Subcutaneous abdominal adipose tissue (tissue), 5 donors: ENCODE data around the gene HMCN1.

Experiments
- H3K27ac ChIP-seq: one replicate; pipeline ENCODE4 v1.7.0; 2013; ENCODE audit warnings: low read depth, mild to moderate bottlenecking, inconsistent platforms, low read length, moderate library complexity
- H3K27me3 ChIP-seq, 5 donors: one replicate each; pipeline ENCODE4 v1.7.0; 2013; ENCODE audit warnings: low read length in 5 of 5, inconsistent platforms in 1 of 5; ENCODE audit not compliant: control insufficient read depth in 5 of 5, insufficient read depth in 4 of 5
- H3K36me3 ChIP-seq, 5 donors: one replicate each; pipeline ENCODE4 v1.7.0; 2013; ENCODE audit warnings: low read length in 5 of 5; ENCODE audit not compliant: control insufficient read depth in 5 of 5, insufficient read depth in 5 of 5
- H3K4me1 ChIP-seq, 5 donors: one replicate each; pipeline ENCODE4 v1.7.0; 2013; ENCODE audit warnings: low read length in 5 of 5, mild to moderate bottlenecking in 3 of 5, moderate library complexity in 1 of 5; ENCODE audit not compliant: control insufficient read depth in 5 of 5, insufficient read depth in 5 of 5
- H3K4me3 ChIP-seq, 5 donors: one replicate each; pipeline ENCODE4 v1.7.0; 2013; ENCODE audit warnings: low read length in 5 of 5, low read depth in 1 of 5
- H3K9ac ChIP-seq, 5 donors: one replicate each; pipeline ENCODE4 v1.7.0; 2013; ENCODE audit warnings: low read length in 5 of 5, mild to moderate bottlenecking in 4 of 5, moderate library complexity in 3 of 5
- H3K9me3 ChIP-seq, 5 donors: one replicate each; pipeline ENCODE4 v1.7.0; 2013; ENCODE audit warnings: low read length in 5 of 5; ENCODE audit not compliant: control insufficient read depth in 5 of 5
- donor health status: healthy.
- donor health status: healthy.
- donor health status: healthy.
- donor health status: healthy.
- donor health status: healthy.

Gene HMCN1

DNA sequence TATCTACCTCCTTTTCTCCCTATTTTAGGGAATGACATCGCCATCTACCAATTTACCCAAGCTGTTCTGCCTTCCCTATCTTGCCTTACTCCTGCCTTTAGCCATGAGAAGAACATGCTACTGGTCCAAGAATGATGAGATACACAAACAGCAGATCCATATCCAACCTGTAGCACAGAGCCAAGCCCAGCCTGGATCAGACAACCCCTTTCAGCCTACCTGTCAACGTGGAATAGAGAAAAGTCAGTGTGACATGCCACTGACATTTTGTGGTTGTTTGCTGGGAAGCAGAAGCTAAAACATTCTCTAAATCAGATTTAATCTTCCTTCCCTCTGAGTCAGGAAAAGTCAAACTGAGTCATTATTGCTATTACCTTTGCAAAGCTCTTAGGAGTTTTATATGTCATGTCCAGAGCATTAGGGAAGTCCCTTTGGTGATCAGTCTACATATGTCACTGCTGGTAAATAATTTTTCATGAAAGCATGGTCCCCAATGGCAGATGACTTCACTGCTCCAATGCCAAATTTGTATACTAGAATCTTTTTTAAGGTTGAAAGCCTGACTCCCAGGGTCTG, 497.8 kb downstream of the HMCN1 start:
- H3K9ac ChIP-seq = no peak overlapping the region
- H3K9me3 ChIP-seq = no peaks in the 10 kb centered on the region
- no peaks in the 10 kb centered on the region for H3K4me1 ChIP-seq
- no peak overlapping the region for H3K4me3 ChIP-seq
- H3K27me3 ChIP-seq = no peaks in the 10 kb centered on the region
- no peak overlapping the region for H3K27ac ChIP-seq
- H3K36me3 ChIP-seq = no peaks in the 10 kb centered on the region

GRCh38 chr1:186234976-186235686, 500.9 kb downstream of the HMCN1 start:
- Histone ChIP-seq H3K9me3 (no peaks in the 10 kb centered on the region), H3K4me1 (no peaks in the 10 kb centered on the region), H3K36me3 (no peaks in the 10 kb centered on the region), H3K4me3 (no peak overlapping the region), H3K27ac (no peak overlapping the region), H3K9ac (no peak overlapping the region), H3K27me3 (no peaks in the 10 kb centered on the region)

DNA sequence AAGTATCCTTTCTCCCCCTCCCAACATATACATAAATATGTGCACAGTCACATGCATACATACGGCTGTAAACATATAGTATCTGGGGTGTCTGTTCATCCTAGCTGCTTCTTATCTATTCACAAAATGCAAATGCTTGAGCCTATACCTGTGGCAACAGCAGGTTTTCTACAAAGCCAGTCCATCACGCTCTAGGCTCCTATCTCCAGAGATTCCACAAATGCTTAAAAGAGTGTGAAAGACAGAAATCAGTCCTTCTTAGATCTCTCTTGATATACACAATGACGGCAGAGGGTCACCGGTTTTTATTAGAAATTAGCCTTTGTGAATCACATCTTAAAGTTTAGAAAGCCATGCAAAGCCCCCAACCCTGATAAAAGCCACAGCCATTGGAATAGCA, 501.5 kb downstream of the HMCN1 start:
- Histone ChIP-seq H3K36me3 (no peaks in the 10 kb centered on the region), H3K9me3 (no peaks in the 10 kb centered on the region), H3K4me3 (no peak overlapping the region), H3K27ac (no peak overlapping the region), H3K27me3 (no peaks in the 10 kb centered on the region), H3K4me1 (no peaks in the 10 kb centered on the region), H3K9ac (no peak overlapping the region)

GRCh38 chr1:186236921-186237320, 502.7 kb downstream of the HMCN1 start:
- Histone ChIP-seq H3K4me1 (no peaks in the 10 kb centered on the region), H3K27me3 (no peaks in the 10 kb centered on the region), H3K27ac (no peak overlapping the region), H3K9ac (no peak overlapping the region), H3K9me3 (no peaks in the 10 kb centered on the region), H3K4me3 (no peak overlapping the region), H3K36me3 (no peaks in the 10 kb centered on the region)

DNA sequence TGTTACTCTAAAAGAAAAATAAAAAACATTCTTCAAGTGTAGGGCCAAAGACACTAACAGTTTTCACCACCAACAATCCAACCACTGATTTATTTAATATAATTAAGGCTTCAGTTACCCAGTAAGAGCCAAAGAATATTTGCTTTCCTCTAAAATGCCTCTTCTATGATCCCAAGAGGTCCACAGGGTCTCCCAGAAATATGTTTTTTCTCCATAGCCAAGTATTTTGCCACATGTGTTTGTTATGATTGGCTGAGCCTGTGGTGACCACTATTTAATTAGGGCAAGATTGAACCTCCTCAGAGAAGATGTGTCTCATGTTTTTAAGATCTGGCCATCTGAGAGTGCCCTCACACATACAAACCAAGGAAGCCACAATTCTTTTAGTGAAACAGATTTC, 505.0 kb downstream of the HMCN1 start:
- Histone ChIP-seq H3K27me3 (no peaks in the 10 kb centered on the region), H3K9me3 (no peaks in the 10 kb centered on the region), H3K9ac (no peak overlapping the region), H3K4me3 (no peak overlapping the region), H3K27ac (no peak overlapping the region), H3K36me3 (no peaks in the 10 kb centered on the region), H3K4me1 (no peaks in the 10 kb centered on the region)

DNA sequence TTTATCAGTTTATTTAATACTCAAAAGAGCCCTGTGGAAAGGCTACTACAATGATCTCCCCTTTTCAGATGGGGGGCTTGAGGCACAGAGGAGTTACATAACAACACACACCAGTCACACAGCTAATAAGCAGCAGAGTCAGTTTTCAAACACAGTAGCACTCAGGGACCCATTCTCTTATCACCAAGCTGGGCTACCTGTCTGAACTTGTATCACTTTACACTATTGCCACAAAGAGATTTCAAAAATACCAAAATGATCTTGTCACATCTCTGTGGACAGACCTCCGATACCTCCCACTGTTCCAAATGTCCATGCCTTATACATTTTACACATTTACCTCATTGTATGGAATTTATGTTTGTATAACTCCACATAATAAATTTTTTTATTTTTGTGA, 506.2 kb downstream of the HMCN1 start:
- no peaks in the 10 kb centered on the region for H3K4me1 ChIP-seq
- no peaks in the 10 kb centered on the region for H3K9me3 ChIP-seq
- no peaks in the 10 kb centered on the region for H3K36me3 ChIP-seq
- no peak overlapping the region for H3K27ac ChIP-seq
- H3K9ac ChIP-seq = no peak overlapping the region
- no peak overlapping the region for H3K4me3 ChIP-seq
- H3K27me3 ChIP-seq = no peaks in the 10 kb centered on the region
